HG02642 (cell line): ENCODE data around the gene SUPT6H.
A peak's percentile ranks its signal among the peaks of the same experiment; 100 is the strongest.

ENCODE experiments used
- ATAC-seq: cut with Tn5 transposase; IDR thresholded peaks from one replicate; pipeline ENCODE4 v1.9.1; 2021; ENCODE audit warnings: mild to moderate bottlenecking; ENCODE audit not compliant: unreplicated experiment, poor library complexity

The SUPT6H gene

DNA sequence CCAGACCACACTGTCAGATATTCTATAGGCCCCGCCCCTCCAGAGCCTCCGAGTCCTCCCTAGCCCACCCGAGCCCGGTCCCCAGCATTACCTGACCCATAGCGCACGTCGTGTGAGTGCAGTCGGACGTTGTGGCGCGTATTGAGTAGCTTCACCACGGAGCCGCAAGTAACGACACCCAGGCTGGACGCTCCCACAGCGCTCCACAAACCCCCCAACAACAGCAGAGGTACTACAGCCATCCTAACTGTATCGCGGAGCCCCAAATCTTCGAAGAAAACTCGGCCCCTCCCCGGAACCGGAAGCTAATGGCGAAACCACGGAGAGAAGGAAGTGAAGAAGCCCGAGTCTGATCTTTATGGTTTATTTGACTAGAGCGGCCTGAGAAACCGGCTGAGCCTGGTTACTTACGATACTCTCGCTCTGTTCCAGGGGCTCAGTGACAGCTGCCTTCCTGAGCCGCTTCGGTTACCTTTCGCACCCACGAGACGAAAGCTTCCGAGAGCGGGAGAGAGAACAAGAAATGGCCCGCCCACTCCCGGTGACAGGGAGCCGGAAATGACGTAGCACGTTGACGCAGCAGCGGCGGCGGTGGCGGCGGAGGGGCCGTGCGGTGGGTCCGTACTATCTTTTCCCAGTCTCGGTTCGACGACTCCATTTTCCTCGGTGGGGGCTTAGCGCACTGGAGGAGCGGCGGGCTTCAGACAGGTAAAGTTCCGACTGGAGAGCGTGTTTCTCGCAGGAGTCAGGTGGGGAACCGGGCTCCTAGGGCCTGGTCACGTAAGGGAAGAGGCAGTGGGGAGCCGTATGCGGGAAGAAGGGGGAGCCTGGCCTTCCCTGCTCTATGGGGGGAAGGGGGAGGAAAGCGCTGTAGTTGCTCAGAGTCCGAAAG is at the start of gene SUPT6H, which contains the start of gene SDF2:
TSS of gene SUPT6H (plus strand) at position 571 of the 892 bp plus-strand sequence. CDS start 11,197 bp downstream, outside the sequence.
TSS of gene SDF2 (minus strand) at position 272 of the 892 bp plus-strand sequence. CDS start at position 242, 30 bp downstream.
- ATAC-seq, result peak; percentile 91

GRCh38 chr17:28612531-28612930 is 49.5 kb upstream of the SUPT6H start:
- no peak for ATAC-seq

DNA sequence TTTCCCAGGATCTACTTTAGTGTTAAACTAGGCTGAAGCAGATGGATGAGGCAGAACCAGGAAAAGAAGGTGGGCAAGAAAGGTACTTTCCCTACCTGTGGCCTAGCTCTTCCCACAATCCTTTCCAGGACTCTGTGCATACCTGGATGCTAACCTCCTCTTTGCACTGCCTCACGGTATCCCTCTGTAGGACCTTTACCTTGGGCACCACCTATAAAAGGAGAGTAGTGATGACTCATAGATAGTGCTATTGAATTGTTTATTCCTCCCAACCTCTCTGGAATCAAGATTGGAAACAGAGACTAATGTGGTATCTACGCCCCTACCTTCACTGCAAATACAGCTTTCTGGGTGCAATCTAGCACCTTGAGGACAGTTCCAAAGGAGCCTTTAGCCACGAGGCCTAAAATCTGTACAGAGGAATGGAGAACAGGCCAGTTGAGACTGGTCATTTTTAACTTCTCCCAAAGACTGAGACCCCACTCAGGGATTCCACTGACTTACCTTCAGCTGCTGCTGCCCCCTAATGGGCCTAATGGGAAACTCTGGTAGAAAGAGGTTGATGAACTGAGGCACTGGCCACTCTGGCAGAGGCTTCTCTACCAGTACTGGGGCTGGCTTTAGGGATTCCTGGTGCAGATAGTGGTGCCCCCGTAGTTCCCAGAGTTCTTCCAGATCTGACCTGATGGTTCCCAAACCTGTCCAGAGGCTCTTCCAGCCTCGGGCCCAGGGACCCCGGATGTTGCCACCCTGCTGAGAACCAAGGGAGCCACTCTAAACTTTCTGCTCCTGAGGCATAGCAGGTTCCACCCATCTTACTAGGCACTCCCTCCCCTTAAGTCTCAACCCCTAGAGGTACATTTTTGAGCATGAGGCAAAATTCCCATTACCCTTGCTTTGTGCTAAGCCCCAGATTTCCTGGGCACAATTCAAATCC is 48.8 kb upstream of the SUPT6H start:
- ATAC-seq, result no peak

GRCh38 chr17:28613931-28614381 is 48.0 kb upstream of the SUPT6H start, which contains the start of gene RSKR:
Gene RSKR, minus strand, starts transcription at chr17:28614185. Its CDS starts 24 bp downstream, at chr17:28614161.
- ATAC-seq, result no peak

DNA sequence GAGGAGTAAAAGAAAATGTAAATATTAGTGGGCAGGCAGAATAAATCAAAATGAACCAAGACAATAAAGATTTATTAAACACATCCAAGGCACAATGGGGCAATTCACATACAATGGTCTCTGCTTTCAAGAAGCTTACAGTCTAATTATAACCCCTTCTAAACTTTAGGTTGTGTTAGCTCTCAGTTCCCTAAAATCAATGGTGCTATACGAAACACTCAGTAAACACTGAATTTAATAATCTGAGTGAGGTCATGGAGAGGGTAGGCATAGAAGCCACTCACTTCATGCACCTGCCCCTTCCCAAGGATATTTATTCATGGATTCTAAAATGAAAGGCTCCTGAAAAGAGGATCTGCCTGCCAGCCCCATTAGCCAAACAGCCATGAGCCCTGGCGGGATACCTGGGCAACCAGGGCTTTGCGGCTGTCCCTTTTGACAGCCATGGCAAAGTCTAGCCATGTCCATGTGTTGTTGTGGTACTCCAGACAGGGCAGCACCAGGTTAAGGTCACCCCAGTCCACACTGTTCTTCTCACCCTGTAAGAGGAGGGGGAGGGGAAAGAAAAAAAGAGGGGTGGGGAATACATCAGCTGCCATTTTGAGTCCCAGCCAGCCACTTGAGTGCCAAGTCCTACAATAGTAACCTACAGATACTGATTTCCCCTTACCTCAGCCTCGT is 46.6 kb upstream of the SUPT6H start:
- no peak for ATAC-seq

DNA sequence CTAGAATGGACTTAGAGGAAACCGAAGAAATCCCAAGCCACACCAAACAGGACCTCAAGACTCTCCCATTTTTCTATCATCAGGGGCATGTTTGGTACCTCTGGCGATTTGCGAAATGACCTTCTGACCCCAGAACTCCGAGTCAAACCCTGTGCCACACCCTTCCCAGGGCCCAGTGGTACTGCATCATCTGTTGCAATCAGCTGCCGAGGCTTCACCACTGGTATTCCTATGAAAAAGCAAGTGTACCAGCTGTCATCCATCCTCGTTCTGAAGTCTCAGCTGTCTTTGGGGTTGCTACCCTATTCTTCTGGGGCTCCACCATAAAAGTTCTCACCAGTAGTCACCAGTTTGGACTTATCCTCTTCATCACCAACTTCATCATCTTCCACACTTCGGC is 45.7 kb upstream of the SUPT6H start:
- no peak for ATAC-seq

DNA sequence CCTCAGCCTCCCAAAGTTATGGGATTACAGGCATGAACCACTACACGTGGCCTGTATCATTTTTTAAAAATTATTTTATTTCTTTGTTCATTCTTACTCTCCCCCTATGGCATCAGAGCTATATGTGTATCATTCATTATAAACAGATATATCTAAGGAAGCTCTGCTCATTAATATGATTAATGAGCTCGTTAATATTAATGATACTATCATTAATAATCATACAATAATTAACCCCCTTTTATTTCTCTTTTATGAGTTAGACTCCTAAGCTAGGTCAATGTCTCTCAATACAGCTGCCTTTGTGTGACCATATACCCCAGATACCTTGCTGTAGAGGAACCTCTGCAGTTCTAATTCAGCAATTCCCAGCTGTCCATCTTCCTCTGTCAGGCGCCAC is 43.5 kb upstream of the SUPT6H start:
- no peak for ATAC-seq

DNA sequence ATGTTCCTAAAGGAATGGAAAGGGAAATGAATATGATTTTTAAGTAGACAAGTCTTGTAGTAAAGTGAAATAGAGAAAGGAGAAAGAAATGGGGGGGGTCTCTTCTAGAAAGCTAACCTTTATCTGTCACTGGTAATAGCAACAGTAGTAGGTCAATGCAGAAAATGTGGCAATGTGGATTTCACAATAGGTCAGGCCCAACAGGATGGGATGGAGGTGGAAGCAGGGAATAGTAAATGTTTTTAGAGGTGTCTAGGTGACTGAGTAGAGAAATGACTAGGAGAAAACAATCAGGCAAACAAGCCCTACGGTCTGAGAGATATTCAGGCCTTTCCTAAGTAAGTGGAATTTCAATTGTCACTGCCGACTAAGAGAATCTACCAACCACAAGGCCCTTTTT is 42.0 kb upstream of the SUPT6H start:
- ATAC-seq, result no peak

- ATAC-seq, result no peak
Measured at GRCh38 chr17:28622186-28622585, 39.8 kb upstream of the SUPT6H start.

GRCh38 chr17:28623696-28624095 is 38.3 kb upstream of the SUPT6H start:
- ATAC-seq, result no peak

GRCh38 chr17:28624148-28624547 is 37.9 kb upstream of the SUPT6H start:
- no peak for ATAC-seq

DNA sequence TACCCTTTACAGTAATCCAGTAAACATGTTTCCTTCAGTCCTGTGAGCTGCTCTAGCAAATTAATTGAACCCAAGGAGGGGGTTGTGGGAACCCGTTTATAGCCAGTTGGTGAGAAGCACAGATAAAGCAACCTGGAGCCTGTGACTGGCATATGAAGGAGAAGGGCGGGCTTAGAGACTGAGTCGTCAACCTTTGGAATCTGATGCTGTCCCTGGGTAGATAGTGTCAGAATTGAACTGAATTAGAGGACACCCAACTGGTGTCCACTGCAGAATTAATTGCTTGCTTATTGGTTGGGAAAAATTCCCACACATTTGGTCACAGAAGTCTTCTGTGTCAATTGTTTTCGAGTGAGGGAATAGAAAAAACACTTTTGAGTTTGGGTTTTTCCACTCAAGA is 35.2 kb upstream of the SUPT6H start:
- ATAC-seq, result no peak

GRCh38 chr17:28634206-28634865 is 27.7 kb upstream of the SUPT6H start:
- ATAC-seq, result no peak

GRCh38 chr17:28635506-28635905 is 26.5 kb upstream of the SUPT6H start:
- no peak for ATAC-seq

DNA sequence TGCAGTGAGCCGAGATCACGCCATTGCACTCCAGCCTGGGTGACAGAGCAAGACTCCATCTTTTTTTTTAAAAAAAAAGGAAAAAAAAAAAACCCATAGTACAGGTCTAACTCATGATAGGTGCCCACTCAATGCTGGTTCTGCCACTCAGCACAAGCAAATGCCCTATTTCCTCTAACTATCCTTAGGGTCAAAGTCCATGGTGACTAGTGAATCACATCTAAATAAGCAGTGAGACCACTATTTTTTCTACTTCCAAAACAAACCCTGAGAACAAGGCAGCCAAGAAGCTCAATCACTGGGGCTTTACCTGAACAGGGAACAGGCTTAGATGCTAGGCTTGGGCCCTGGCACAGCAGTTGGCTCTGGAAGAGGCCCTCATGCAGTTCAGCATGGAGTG is 20.4 kb upstream of the SUPT6H start:
- ATAC-seq, result no peak

GRCh38 chr17:28643983-28644786 is 17.8 kb upstream of the SUPT6H start:
- peak; percentile 11 for ATAC-seq

DNA sequence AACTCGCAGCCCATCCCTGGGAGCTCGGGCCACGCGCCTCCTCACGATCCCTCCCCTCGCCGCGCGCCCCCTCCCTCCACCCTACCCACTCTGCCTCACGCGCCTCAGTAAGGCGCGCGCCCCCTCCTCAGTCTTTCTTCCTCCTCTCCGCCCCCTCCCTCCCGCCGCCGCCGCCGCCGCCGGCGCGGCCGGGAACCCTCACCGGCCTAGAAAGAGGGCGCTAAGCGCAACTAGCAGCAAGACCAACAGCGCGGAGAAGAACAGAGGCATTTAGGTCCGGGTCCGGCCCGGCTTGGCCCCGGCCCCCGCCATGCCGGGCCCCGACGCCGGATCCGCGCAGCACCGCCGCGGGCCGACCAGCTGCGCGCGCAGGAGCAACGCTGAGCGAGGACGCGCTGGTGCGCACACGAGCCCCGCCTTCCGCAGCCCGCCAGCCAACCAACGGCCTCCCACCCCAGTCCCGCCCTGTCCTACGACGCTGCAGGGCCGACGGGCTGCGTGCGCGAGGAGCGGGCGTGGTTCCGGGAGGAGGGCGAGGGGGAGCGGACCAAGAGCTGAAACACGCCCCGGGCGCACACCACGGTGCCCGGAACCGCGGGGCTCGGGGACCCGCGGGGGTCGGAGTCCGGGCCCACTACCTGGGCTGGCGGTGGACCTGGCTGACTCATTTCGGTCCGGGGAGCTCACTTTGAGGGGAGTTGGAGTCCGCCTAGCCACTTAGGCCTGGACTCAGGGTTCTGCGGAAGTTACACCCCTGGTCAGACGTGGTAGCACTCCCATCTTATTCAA is 17.0 kb upstream of the SUPT6H start, which contains the start of gene BLTP2:
TSS of gene BLTP2 (minus strand) at position 372 of the 789 bp plus-strand sequence. CDS start at position 270, 102 bp downstream.
- ATAC-seq, result peak; percentile 93

GRCh38 chr17:28645576-28645939 is 16.4 kb upstream of the SUPT6H start:
- ATAC-seq, result peak; percentile 4
